Testis (tissue), 5 donors: ENCODE measurements around the gene MAGEA9B. TPM values are rescaled to one million over a fixed set of nuclear protein-coding genes. Genes with fewer than 3 reads are reported as not detected.
A peak's percentile ranks its signal among the peaks of the same experiment; 100 is the strongest.
"Not testable (repeated sequence)": the region's sequence is repeated elsewhere in the genome, so short reads cannot be mapped to it uniquely, and the experiment has no call there.

Experiments
- DNase-seq: peaks from one replicate; pipeline ENCODE4 v3.0.0-alpha.2; 2019
- H3K27ac ChIP-seq, 2 donors: fragments of 200-600 bp; sonication (generic); one replicate each; pipeline ENCODE4 v1.5.1; 2019
- H3K27me3 ChIP-seq: fragments of 200-600 bp; sonication (generic); one replicate; pipeline ENCODE4 v1.5.1; 2019
- H3K36me3 ChIP-seq: fragments of 200-600 bp; sonication (generic); one replicate; pipeline ENCODE4 v1.5.1; 2017; ENCODE audit warnings: low read depth; ENCODE audit errors: missing control alignments
- H3K4me1 ChIP-seq: fragments of 200-600 bp; sonication (generic); one replicate; pipeline ENCODE4 v1.5.1; 2019
- H3K4me3 ChIP-seq, 2 donors: fragments of 200-600 bp; sonication (generic); one replicate each; pipeline ENCODE4 v1.5.1; 2017 to 2019
- H3K9me3 ChIP-seq: fragments of 200-600 bp; sonication (generic); one replicate; pipeline ENCODE4 v1.5.1; 2017
- CTCF ChIP-seq, 3 experiments: fragments of 450-650 bp in 2 of 3; fragments of 200-600 bp in 1 of 3; sonication (generic) in 1 of 3; IDR thresholded peaks; one replicate each; pipeline ENCODE4 v1.5.1; 2016 to 2019; ENCODE audit warnings: antibody characterized with exemption in 3 of 3, mild to moderate bottlenecking in 2 of 3, moderate library complexity in 1 of 3
- POLR2A ChIP-seq: fragments of 450-650 bp; IDR thresholded peaks from one replicate; pipeline ENCODE4 v1.6.1; 2017; ENCODE audit warnings: antibody characterized with exemption, mild to moderate bottlenecking, moderate library complexity
- WGBS, 2 donors: methylation state at CpG; one replicate each; pipeline ENCODE4 v1.1.5; 2018; 5-methylcytosine and 5-hydroxymethylcytosine counted together
- intact Hi-C: fragments of 100-400 bp; cut with DNase I; formaldehyde crosslinking; loops from one replicate; pipeline ENCODE4 v1.15.1; 2023; ENCODE audit warnings: low total_unique reads
- long read RNA-seq, 2 donors: transcript quantifications; one replicate each; lab custom pipeline, GENCODE V29; 2026
- polyA plus RNA-seq: library from polyadenylated mRNA; stranded (reverse); fragments of 350-450 nt; fragmentation: Illumina TruSeq; extraction: RNeasy Lipid Tissue Mini Kit (QIAGEN cat#74804); gene quantifications from one replicate; pipeline ENCODE4 v1.2.3, GENCODE V29; 2014; ENCODE audit warnings: low read depth, low replicate concordance; ENCODE audit not compliant: insufficient read depth
- total RNA-seq, 2 donors: library from RNA; depleted of rRNA; stranded (reverse); fragments of >200 nt; gene quantifications; one replicate each; pipeline ENCODE4 v1.2.3, GENCODE V29; 2016

Gene MAGEA9B
- 10 to 100 TPM; 18.6 to 24.6 TPM for total RNA-seq
- polyA plus RNA-seq = 11.0 TPM
- long read RNA-seq, donor 1 = 0 reads
- long read RNA-seq, donor 2 = 0 reads

GRCh38 chrX:149587359-149587758 is at the start of gene MAGEA9B:
Gene MAGEA9B (minus strand): TSS chrX:149587459. CDS start chrX:149583179, 4,280 bp downstream.
- WGBS, 2 donors = no CpG with 5 or more reads among the region's 12 CpGs
- H3K36me3 ChIP-seq, intact Hi-C loops, H3K27ac ChIP-seq, H3K27me3 ChIP-seq, H3K9me3 ChIP-seq, H3K4me3 ChIP-seq, DNase-seq, H3K4me1 ChIP-seq: not testable (repeated sequence)

- no peaks in the 10 kb centered on the region for H3K9me3 ChIP-seq
- no peak for TF ChIP-seq CTCF (IDR thresholded peaks at IDR 0.05)
- TF ChIP-seq POLR2A = no peak
- no peak overlapping the region for H3K4me3 ChIP-seq
- H3K4me1 ChIP-seq = no peaks in the 10 kb centered on the region
- no peaks in the 10 kb centered on the region for H3K27me3 ChIP-seq
- no peak for DNase-seq
- H3K27ac ChIP-seq = no peak overlapping the region
- intact Hi-C loops = no loop called here
- H3K36me3 ChIP-seq = no peaks in the 10 kb centered on the region
Measured at GRCh38 chrX:149633511-149633910, 46.3 kb upstream of the MAGEA9B start.

- H3K4me1 ChIP-seq = peaks cover 3% of the 10 kb centered on the region
- peak within 1 kb of the TSS; percentile 64 to 68 for H3K27ac ChIP-seq
- TF ChIP-seq POLR2A (no peak), CTCF (IDR thresholded peaks at IDR 0.05) (no peak)
- intact Hi-C loops = no loop called here
- WGBS, 2 donors = 1% methylated on average over 41 of the region's 102 CpGs; no CpG with 5 or more reads in 1 of the 2 donors
- no peaks in the 10 kb centered on the region for H3K36me3 ChIP-seq
- no peaks in the 10 kb centered on the region for H3K27me3 ChIP-seq
- H3K9me3 ChIP-seq = no peaks in the 10 kb centered on the region
- DNase-seq = peak; percentile 77
- H3K4me3 ChIP-seq = peak within 1 kb of the TSS; percentile 66 to 78
Measured at GRCh38 chrX:149631234-149632165, 44.2 kb upstream of the MAGEA9B start, which contains the start of gene TMEM185A. Gene TMEM185A (minus strand): TSS chrX:149631792. CDS start chrX:149631580, 212 bp downstream.

GRCh38 chrX:149630681-149631233 is 43.5 kb upstream of the MAGEA9B start:
- TF ChIP-seq CTCF (IDR thresholded peaks at IDR 0.05) (no peak), POLR2A (no peak)
- Histone ChIP-seq H3K27me3 (no peaks in the 10 kb centered on the region), H3K4me3 (peak overlapping the region; percentile 66 to 78), H3K27ac (peak overlapping the region; percentile 64 to 68), H3K36me3 (no peaks in the 10 kb centered on the region), H3K4me1 (peaks cover 3% of the 10 kb centered on the region), H3K9me3 (no peaks in the 10 kb centered on the region)
- 0 to 3% methylated on average over 12 to 16 of the region's 16 CpGs for WGBS, 2 donors
- peak; percentile 29 for DNase-seq
- intact Hi-C loops = no loop called here

- peaks cover 3% of the 10 kb centered on the region for H3K4me1 ChIP-seq
- intact Hi-C loops = no loop called here
- no peak overlapping the region for H3K4me3 ChIP-seq
- no peaks in the 10 kb centered on the region for H3K9me3 ChIP-seq
- H3K27me3 ChIP-seq = no peaks in the 10 kb centered on the region
- no peaks in the 10 kb centered on the region for H3K36me3 ChIP-seq
- no peak for DNase-seq
- no peak overlapping the region for H3K27ac ChIP-seq
- 49 to 51% methylated on average over 4 to 5 of the region's 5 CpGs for WGBS, 2 donors
- TF ChIP-seq CTCF (IDR thresholded peaks at IDR 0.05) = no peak
- TF ChIP-seq POLR2A = no peak
Measured at GRCh38 chrX:149629730-149630387, 42.6 kb upstream of the MAGEA9B start.
